ENCODE measurements around the gene TIAM1.
A peak's percentile ranks its signal among the peaks of the same experiment; 100 is the strongest.

TIAM1 gene

GRCh38 chr21:31164713-31165694 lies 179.1 kb downstream of the TIAM1 start:
- DNase-seq: no peak

GRCh38 chr21:31162827-31163226 lies 181.2 kb downstream of the TIAM1 start:
- DNase-seq: no peak

- DNase-seq: no peak
Measured at GRCh38 chr21:31162079-31162699, 181.9 kb downstream of the TIAM1 start.

GRCh38 chr21:31161157-31161556 lies 182.9 kb downstream of the TIAM1 start:
- no peak for DNase-seq

- DNase-seq: no peak
Measured at GRCh38 chr21:31159808-31160207, 184.3 kb downstream of the TIAM1 start.

GRCh38 chr21:31158789-31159581 lies 185.1 kb downstream of the TIAM1 start:
- peak; percentile 39 for DNase-seq

GRCh38 chr21:31157756-31158155 lies 186.3 kb downstream of the TIAM1 start:
- no peak for DNase-seq

GRCh38 chr21:31156662-31157061 lies 187.4 kb downstream of the TIAM1 start:
- no peak for DNase-seq

- DNase-seq: no peak
Measured at GRCh38 chr21:31156169-31156568, 187.9 kb downstream of the TIAM1 start.

- DNase-seq: no peak
Measured at GRCh38 chr21:31151156-31152045, 192.7 kb downstream of the TIAM1 start.

GRCh38 chr21:31145274-31145673 lies 198.8 kb downstream of the TIAM1 start:
- DNase-seq: no peak

GRCh38 chr21:31143036-31143435 lies 201.0 kb downstream of the TIAM1 start:
- no peak for DNase-seq

GRCh38 chr21:31142600-31142999 lies 201.5 kb downstream of the TIAM1 start:
- no peak for DNase-seq

GRCh38 chr21:31141389-31142000 lies 202.6 kb downstream of the TIAM1 start:
- no peak for DNase-seq

GRCh38 chr21:31140676-31141075 lies 203.4 kb downstream of the TIAM1 start:
- DNase-seq: no peak

- DNase-seq: no peak
Measured at GRCh38 chr21:31140025-31140424, 204.0 kb downstream of the TIAM1 start.

- no peak for DNase-seq
Measured at GRCh38 chr21:31137960-31138359, 206.1 kb downstream of the TIAM1 start.

- DNase-seq: no peak
Measured at GRCh38 chr21:31136891-31137290, 207.2 kb downstream of the TIAM1 start.

- DNase-seq: no peak
Measured at GRCh38 chr21:31135531-31136184, 208.4 kb downstream of the TIAM1 start.

GRCh38 chr21:31133243-31133830 lies 210.7 kb downstream of the TIAM1 start:
- no peak for DNase-seq

All from central memory CD4-positive, alpha-beta T cell (primary cell).